NOMO-1 (cell line): Measurements from ENCODE around the gene IRF2BP2.

Source experiments
- DNase-seq, 2 experiments: peaks; one replicate each; lab custom pipeline; 2025; ENCODE audit not compliant: unreplicated experiment in 2 of 2; lab: John Stamatoyannopoulos, UW

IRF2BP2 gene

DNA sequence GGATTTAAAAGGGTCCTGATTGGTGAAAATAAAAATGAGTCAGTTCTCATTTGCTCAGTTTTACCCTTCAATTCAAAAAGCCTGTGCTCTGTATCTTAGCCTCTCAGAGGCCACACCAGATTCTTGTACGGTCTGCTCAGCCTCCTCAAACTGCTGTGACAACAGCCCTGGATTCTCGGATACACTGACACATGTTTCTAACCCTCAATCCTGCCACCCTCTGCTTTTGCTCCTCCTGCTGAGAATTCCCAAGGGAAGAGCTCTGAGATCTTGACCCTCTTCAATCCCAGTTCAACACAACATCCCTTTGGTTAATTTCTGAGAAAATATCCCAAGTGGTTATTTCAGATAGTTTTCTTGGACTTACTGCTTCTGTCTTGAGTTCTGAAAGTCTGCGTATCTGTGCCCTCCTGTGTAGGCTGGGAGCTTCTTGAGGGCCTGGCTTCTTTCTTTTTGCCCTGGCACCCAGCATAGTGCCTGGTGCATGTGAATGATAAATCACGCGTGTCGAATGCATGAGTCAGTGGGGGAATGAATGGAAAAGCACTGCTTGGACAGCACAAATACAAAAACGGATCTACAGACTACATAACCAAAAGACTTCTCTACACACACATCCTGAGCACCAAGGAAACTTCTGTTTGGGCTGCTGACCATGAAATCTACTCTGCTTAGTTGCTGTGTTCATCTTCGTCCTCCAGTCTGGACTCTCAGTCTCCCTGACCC lies 24.5 kb downstream of the IRF2BP2 start:
- DNase-seq, result no peak

DNA sequence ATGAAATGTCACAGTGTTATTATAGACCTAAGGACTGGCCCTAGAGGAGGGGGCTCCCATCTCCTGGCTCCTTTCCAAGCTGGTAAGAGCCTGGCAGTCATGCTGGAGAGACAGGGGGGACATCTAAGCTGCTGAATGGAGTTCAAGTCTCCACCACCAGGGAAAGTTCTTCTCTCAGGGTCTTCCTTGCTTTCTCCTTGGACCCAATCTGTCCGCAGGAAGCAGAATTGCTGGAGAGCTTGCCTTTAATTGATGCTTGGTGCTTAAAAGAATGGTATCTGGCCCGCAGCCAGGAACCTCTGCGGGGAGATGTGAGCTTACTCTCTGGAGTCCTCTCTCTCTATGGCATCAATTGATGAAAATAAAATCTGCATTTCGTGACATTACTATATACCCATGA lies 25.1 kb downstream of the IRF2BP2 start:
- DNase-seq, result no peak

DNA sequence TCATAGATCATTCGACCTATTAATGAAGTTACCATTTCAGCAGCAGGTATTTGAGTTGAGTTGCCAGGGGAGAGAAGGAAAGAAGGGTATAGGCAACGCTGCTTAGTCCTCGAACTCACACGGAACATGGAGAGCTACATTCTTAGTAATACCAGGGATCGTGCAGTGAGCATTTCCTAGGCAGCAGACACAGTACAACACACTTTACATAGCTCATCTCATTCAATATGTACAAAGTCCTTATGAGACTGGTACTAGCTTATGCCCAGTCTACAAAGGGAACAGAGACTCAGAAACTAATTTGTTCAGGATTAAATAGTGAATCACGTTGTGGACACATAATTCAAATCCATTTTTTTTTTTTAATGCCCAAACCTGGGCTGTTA lies 25.6 kb downstream of the IRF2BP2 start:
- no peak for DNase-seq

- no peak for DNase-seq
Observed at GRCh38 chr1:234583755-234584419, 26.1 kb downstream of the IRF2BP2 start.

DNA sequence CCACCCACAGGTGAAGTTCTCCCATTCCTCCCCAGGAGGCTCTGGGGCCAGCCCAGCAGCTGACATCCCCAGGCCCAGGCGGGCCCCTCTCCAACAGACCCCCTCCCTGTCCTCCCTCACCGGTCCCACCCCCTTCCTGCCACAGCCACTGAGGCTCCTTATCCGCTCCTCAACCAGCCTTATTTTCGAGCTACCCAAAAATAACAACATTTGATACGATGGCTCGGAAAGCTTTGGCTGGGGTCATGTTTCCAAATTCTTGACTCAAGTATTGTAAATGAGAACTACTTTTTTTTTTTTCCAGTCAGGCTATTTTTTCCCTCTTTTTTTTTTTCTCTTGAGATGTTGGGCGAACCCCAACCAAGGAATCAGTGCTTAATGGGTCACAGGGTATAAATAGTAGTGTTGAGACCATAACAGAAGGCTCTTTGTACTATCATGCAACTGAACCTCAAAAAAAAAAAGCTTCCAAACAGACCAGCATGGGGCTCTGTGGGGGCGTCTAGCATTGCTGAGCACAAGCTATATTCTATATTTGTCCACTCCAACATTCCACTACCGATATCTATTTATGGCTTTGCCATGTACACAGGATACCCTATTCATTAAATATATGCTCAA lies 27.2 kb downstream of the IRF2BP2 start:
- no peak for DNase-seq

GRCh38 chr1:234582186-234582585 lies 27.8 kb downstream of the IRF2BP2 start:
- DNase-seq, result no peak

DNA sequence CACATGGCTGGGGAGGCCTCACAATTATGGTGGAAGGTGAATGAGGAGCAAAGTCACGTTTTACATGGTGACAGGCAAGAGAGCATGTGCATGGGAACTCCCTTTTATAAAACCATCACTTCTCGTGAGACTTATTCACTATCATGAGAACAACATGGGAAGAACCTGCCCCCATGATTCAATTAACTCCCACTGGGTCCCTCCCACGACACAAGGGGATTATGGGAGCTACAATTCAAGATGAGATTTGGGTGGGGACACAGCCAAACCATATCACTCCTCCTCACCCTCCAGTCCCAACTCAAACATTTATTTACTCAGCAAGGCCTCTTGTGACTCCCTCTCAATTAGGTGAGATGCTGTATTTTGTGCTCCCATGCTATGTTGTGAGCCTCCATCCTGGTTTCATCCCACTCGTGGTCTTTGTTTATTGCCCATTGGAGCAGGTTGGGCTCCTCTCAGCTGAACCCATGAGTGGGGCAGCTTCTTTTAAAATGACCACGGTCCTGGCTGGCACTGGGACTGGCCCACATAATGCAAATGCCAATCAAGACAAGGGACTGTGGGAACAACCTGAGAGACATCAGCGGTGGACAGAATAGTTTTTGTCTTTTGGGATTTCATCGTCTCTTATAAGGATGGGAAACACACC lies 28.8 kb downstream of the IRF2BP2 start:
- no peak for DNase-seq

GRCh38 chr1:234579967-234580366 lies 30.0 kb downstream of the IRF2BP2 start:
- peak in 1 of 2 experiments; percentile 45 for DNase-seq

DNA sequence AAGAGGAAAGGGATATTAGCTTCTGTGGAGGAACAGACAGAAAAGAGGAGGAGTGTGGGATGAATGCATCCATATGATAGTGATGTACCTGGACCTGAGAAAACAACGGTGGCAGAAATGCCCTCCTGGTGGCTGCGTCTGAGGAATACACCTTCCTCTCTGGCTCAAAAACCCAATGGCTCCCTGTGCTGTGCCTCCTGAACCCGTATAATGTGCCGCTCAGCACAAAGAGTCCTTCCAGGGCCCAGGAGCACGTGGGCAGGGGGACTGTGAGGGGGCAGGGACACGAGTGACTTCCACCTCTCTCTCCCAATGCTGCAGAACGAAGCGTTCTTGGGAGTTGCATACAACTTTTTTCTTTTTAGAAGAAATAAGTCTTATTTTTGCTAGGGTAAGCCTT lies 31.2 kb downstream of the IRF2BP2 start:
- DNase-seq, result no peak

GRCh38 chr1:234578087-234578486 lies 31.9 kb downstream of the IRF2BP2 start:
- DNase-seq, result no peak

DNA sequence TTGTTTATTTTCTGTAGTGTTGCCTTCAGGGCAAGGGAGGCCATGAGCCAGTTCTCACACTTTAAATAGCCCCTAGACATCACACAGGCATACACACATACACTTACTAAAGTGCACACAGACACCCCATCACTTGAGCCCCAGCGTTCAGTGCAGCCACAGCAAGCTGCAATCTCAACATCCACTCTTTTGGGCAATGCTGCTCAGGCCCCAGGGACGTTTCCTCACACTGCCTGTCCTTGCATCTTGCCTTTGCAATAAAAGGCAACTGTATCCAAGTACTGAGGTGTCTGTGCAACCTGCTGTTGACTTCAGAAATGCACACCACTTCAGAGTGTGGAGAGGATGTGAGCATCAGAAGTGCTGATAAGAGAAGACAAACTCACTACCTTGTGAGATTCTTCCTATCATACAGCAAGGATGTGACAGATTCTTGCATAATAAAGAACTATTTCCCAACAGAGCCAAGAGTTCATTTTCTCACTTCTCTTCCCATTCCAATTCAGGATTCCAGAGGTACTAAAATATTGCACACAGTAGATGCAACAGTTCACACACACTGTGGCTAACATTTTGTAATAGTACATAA lies 36.2 kb downstream of the IRF2BP2 start:
- DNase-seq, result no peak

DNA sequence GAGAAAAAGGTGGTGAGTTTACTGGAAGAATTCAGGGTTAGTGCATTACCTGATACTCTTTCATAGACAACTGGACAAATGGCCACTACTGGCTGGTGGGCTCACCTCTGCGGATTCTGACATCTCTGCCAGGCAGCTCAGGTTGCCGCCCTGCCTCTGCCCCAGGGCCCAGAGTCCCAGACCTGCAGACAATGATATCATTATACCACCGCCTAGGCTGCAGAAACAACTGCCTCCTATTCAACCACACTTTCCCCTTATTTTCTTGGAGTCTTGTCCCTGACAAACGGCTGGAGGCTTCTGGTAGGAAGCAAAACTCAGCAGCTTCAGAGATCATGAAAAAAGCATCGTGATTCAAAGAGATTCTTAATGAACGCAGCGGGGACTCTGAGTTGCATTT lies 37.0 kb downstream of the IRF2BP2 start:
- no peak for DNase-seq

GRCh38 chr1:234571702-234572101 lies 38.3 kb downstream of the IRF2BP2 start:
- DNase-seq, result no peak

GRCh38 chr1:234570329-234571120 lies 39.5 kb downstream of the IRF2BP2 start:
- DNase-seq, result no peak

DNA sequence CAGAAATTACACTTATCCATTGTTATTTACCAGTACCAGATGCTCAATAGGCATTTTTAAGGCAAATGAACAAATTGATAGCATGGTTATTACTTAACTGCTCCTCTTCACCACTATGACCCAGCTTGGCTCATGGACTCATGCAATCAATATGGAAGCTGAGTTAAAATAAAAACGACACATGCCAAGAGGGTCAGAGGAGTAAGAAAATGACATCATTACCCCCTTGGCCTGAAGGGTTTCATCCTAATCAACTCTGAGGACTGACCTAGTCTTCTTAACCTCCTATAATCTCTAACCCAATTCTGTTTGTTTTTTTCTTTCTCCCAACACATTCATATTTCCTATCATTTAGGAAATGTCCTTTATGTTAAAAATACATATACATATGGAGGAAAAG lies 41.6 kb downstream of the IRF2BP2 start:
- DNase-seq, result no peak

DNA sequence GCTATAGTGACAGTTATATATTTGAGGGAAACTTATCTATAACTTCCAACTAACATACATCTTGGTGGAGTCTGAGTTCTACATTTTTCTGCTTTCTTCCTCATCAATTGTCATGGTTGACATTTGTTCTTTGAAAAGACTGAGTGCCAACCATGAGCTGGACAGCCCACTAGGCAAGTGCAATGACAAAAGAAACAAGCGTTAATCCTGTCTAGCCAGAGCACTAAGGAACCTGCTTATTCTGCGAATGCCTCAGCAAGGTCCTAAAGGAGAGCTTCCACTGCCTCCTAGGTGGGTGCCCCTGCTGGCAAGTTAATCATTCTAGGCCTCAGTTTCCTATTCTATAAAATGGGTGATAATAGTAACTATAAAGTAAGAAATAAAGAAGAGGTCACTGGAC lies 44.8 kb downstream of the IRF2BP2 start:
- no peak for DNase-seq

DNA sequence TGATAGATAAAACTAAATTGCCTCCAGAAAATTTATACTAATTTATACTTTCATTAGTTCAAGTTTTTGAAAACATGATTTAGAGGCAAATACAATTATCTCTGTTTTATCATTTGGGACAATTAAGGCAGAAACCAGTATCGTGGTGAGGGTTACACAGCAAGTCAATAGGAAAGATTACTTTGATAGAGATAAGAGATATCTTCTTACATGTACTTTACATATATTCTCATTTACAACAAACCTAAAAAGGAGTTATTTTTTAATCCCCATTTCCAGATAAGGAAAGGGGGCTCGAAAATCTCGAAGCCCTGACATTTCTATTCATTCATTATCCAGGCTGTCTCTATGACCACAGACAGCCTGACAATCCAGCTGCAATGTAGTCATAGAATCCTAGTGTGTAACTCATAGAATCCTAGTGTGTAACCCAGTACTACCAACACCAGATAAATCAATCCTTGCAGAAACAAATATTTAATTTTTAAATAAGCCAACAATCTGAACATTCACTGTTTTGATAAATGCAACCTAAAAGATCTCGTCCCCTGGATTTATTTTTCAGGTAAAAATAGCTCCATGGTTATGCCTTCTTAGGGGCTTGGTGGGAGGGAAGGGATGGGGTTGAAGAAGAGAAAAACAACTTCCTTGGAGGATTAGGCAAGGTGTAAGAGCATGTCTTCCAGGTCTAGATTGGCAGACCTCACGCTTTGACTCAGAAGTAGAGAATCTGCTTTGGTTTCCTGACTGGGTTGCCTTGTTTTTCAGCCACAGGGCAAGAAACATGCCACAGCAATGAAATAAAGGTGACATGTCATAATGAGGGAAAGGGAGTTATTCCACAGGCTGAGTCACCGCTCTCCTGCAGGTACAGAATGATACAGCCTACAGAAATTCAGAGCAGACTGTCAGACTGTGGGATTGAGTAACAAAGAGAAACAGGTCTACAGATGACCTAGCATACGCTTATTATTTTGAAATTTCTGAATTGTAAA lies 45.6 kb downstream of the IRF2BP2 start:
- DNase-seq, result no peak

GRCh38 chr1:234562334-234562733 lies 47.6 kb downstream of the IRF2BP2 start:
- no peak for DNase-seq

- DNase-seq, result no peak
Observed at GRCh38 chr1:234561319-234561718, 48.7 kb downstream of the IRF2BP2 start.
